Nephron (organoid): ENCODE measurements around the gene KCNH1.
"Not testable (repeated sequence)": the region's sequence is repeated elsewhere in the genome, so short reads cannot be mapped to it uniquely, and the experiment has no call there.

Source experiments
- H3K27ac Mint-ChIP-seq, 3 experiments: 2 replicates each; pipeline ENCODE4 v1.8.0; 2020; ENCODE audit warnings: mixed read lengths in 3 of 3, mild to moderate bottlenecking in 2 of 3, moderate library complexity in 1 of 3
- H3K27me3 Mint-ChIP-seq: 2 replicates; pipeline ENCODE4 v1.8.0; 2021; ENCODE audit warnings: low read depth, mild to moderate bottlenecking, moderate library complexity, mixed read lengths
- H3K36me3 Mint-ChIP-seq: 2 replicates; pipeline ENCODE4 v1.8.0; 2020; ENCODE audit warnings: low read depth, mixed read lengths
- H3K4me1 Mint-ChIP-seq: 2 replicates; pipeline ENCODE4 v1.8.0; 2020; ENCODE audit warnings: mixed read lengths
- H3K4me3 Mint-ChIP-seq, 3 experiments: 2 replicates each; pipeline ENCODE4 v1.8.0; 2020; ENCODE audit warnings: mild to moderate bottlenecking in 3 of 3, mixed read lengths in 3 of 3, moderate library complexity in 2 of 3
- H3K9me3 Mint-ChIP-seq: 2 replicates; pipeline ENCODE4 v1.8.0; 2020; ENCODE audit warnings: mixed read lengths
- CTCF ChIP-seq, 3 experiments: fragments of 200-600 bp; sonication (generic); IDR thresholded peaks; one replicate each; pipeline ENCODE4 v1.5.0; 2021; ENCODE audit warnings: antibody characterized with exemption in 3 of 3; ENCODE audit not compliant: unreplicated experiment in 3 of 3

The KCNH1 gene

DNA sequence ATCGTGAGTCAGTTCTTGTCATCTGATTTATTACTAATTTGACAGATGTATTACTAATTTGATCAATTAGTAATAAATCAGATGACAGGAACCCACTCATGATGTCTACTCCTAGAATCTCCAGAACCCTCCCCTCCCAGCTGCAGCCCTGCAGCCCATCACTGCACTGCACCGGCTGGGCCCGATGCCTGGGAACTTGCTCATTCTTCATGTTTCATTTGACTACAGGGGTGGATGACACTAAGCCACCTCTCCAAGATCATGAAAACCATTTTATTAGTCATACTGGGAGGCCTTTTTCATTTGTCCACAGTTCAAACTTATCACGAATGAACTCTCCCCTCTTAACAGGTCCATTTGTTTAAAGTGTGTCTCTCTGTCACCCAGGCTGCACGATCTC, 41.0 kb downstream of the KCNH1 start:
- Mint-ChIP-seq H3K4me3 (no peak overlapping the region), H3K27ac (no peak overlapping the region), H3K36me3 (no peaks in the 10 kb centered on the region), H3K4me1 (no peaks in the 10 kb centered on the region), H3K27me3 (peaks cover 5% of the 10 kb centered on the region), H3K9me3 (no peaks in the 10 kb centered on the region)
- no peak for TF ChIP-seq CTCF (IDR thresholded peaks at IDR 0.05; ENCODE audit: unreplicated experiment in 3 of 3)

DNA sequence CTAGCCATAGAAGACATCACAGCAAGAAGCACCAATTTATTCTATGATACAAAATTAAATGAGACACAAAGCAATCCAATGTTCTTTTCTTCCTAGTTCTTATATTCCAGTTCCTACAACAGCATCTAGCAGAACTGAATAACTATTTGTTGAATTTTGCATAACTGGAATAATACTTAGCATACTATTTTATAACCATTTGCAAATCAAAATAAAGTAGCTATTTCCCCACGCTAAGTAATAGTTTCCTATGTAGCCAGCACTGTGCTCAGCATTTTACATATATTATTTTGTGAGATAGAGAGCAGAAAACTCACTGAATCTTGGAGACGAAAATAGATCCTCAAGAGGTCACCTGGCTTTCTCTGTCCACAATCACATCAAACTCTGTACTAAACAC, 42.1 kb downstream of the KCNH1 start:
- Mint-ChIP-seq H3K9me3 (no peaks in the 10 kb centered on the region), H3K36me3 (no peaks in the 10 kb centered on the region), H3K4me1 (no peaks in the 10 kb centered on the region), H3K27me3 (peaks cover 5% of the 10 kb centered on the region), H3K4me3 (no peak overlapping the region), H3K27ac (no peak overlapping the region)
- TF ChIP-seq CTCF (IDR thresholded peaks at IDR 0.05; ENCODE audit: unreplicated experiment in 3 of 3) = no peak

GRCh38 chr1:211089536-211089935, 44.4 kb downstream of the KCNH1 start:
- peaks cover 8% of the 10 kb centered on the region for H3K27me3 Mint-ChIP-seq
- no peak overlapping the region for H3K27ac Mint-ChIP-seq
- H3K36me3 Mint-ChIP-seq = no peaks in the 10 kb centered on the region
- no peak overlapping the region for H3K4me3 Mint-ChIP-seq
- no peak for TF ChIP-seq CTCF (IDR thresholded peaks at IDR 0.05; ENCODE audit: unreplicated experiment in 3 of 3)
- no peaks in the 10 kb centered on the region for H3K4me1 Mint-ChIP-seq
- H3K9me3 Mint-ChIP-seq = no peaks in the 10 kb centered on the region

GRCh38 chr1:211088156-211088555, 45.8 kb downstream of the KCNH1 start:
- Mint-ChIP-seq H3K27ac (no peak overlapping the region), H3K27me3 (peaks cover 12% of the 10 kb centered on the region), H3K9me3 (no peaks in the 10 kb centered on the region), H3K36me3 (no peaks in the 10 kb centered on the region), H3K4me3 (no peak overlapping the region), H3K4me1 (no peaks in the 10 kb centered on the region)
- no peak for TF ChIP-seq CTCF (IDR thresholded peaks at IDR 0.05; ENCODE audit: unreplicated experiment in 3 of 3)

DNA sequence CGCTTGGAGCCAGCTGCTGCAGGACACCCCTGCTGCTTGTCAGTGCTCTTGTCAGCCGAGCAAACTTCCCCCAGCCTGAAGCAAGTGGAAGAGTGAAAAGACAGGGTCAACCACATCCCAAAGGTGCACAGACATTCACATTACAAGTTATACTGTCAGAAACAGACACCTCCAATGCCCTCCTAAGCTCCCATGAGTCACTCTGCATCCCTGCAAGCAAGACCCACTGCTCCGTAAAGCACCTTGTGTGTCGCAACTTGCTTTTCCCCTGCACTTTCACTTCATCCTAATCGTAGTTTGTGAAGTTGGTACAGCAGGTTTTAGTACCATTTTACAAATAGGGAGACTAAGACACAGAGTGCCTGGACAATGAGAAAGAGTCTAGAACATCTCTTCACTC, 51.1 kb downstream of the KCNH1 start:
- no peak for TF ChIP-seq CTCF (IDR thresholded peaks at IDR 0.05; ENCODE audit: unreplicated experiment in 3 of 3)
- H3K27me3 Mint-ChIP-seq = peaks cover 8% of the 10 kb centered on the region
- no peak overlapping the region for H3K4me3 Mint-ChIP-seq
- H3K4me1 Mint-ChIP-seq = no peaks in the 10 kb centered on the region
- H3K27ac Mint-ChIP-seq = no peak overlapping the region
- H3K9me3 Mint-ChIP-seq = peaks cover 3% of the 10 kb centered on the region
- no peaks in the 10 kb centered on the region for H3K36me3 Mint-ChIP-seq

DNA sequence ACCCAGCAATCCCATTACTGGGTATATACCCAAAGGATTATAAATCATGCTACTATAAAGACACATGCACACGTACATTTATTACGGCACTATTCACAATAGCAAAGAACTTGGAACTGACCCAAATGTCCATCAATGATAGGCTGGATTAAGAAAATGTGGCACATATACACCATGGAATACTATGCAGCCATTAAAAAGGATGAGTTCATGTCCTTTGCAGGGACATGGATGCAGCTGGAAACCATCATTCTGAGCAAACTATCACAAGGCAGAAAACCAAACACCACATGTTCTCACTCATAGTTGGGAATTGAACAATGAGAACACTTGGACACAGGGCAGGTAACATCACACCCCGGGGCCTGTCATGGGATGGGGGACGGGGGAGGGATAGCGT, 52.5 kb downstream of the KCNH1 start:
- not testable (repeated sequence) for H3K27me3 Mint-ChIP-seq, H3K4me3 Mint-ChIP-seq, H3K4me1 Mint-ChIP-seq, H3K27ac Mint-ChIP-seq, H3K9me3 Mint-ChIP-seq, H3K36me3 Mint-ChIP-seq

DNA sequence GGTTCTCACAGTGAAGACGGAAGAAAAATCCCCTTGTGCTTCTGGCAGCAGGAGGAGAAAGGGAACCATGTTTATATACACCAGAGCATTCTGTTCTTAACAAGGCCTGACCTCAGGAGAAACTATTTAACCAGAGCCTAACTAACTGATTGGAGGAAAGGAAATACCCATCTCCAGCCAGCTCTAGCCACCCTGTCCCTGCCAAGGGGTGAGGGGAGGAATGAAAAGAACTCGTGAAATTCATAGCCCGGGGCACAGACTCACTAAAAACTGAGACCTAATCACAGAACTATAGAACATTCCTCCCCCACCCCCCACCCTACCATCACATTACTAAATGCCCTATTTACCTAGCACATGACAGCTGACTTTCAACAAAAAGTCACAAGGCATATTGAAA, 65.0 kb downstream of the KCNH1 start:
- Mint-ChIP-seq H3K4me1 (no peaks in the 10 kb centered on the region), H3K27me3 (no peaks in the 10 kb centered on the region), H3K27ac (no peak overlapping the region), H3K36me3 (no peaks in the 10 kb centered on the region), H3K9me3 (no peaks in the 10 kb centered on the region), H3K4me3 (no peak overlapping the region)
- TF ChIP-seq CTCF (IDR thresholded peaks at IDR 0.05; ENCODE audit: unreplicated experiment in 3 of 3) = no peak
